HPDE6-E6E7 (cell line): ENCODE measurements around the gene CPED1.
"Not testable (repeated sequence)": the region's sequence is repeated elsewhere in the genome, so short reads cannot be mapped to it uniquely, and the experiment has no call there.

Source experiments
- DNase-seq: peaks from one replicate; pipeline ENCODE4 v3.0.0; 2011; ENCODE audit warnings: missing footprints; ENCODE audit errors: extremely low spot score

Gene CPED1

DNA sequence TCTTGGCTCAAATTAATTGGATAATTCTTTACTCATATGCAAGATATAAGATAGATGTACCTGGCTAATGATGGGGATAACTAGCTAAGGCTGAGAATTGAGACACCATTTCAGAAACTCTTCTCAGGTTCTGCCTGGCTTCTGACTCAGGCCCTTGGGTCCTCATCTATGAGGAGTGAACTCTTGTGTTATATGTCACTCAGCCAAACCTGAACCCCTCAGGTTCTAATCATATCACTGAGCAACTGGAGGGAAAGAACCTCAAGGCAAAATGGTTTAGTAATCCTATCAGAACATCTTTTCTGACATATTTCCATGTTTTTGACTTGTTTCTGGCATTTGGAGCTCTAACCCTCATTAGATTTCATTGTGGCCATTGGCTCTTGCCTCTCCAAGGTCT, 100.4 kb downstream of the CPED1 start:
- no peak for DNase-seq

DNA sequence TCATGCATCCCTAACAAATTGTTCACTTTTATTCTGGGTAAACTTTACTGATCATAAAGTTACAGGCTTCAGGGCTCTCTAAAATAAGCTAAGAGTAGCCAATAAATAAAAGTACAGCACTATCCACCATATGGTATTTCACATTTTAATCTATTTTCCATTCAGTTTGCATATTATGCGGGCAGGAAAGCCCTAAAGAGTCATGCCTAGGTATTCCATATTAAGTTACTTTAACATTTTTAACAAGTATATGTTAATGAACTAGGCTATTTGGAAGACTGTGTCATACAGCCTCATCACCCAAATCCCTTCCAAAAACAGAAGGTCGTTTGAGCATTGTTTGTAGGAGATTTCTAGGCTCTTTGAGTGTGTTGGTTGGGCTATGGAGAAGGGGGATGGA, 106.3 kb downstream of the CPED1 start:
- DNase-seq, result no peak

DNA sequence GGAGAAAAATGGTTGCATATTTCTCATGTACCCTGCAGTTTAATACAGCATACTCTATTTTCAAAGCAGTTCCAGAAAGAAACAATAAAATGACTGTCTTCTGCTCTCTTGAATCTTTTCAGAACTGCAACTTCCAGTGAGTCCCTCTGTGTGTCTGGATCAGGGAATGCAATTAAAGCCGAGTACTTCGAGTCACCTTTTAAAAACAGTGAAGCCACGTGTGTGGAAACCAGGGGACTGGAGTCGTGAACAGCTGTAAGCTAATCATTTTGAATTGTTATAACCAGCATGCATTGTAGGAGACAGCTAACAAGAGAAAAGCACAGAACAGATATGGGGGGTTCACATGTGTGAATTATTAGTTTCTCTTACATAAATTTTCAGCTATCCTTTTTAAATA, 109.1 kb downstream of the CPED1 start:
- DNase-seq, result no peak

DNA sequence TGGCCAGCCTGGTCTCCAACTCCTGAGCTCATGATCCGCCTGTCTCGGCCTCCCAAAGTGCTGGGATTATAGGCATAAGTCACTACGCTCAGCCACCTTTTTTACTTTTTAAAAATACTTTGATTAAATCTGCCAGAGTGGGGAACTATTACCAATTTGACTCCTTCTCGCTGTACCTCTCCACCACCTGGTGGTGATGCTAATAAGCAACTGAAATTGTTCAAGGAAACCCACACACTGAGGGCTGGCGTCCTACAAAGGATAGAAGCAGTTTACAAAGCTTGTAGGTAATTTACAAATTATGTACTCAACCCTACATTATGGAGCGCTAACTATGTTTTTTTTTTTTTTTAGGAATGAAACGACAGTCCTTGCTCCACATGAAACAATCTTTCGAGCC, 111.1 kb downstream of the CPED1 start:
- no peak for DNase-seq

DNA sequence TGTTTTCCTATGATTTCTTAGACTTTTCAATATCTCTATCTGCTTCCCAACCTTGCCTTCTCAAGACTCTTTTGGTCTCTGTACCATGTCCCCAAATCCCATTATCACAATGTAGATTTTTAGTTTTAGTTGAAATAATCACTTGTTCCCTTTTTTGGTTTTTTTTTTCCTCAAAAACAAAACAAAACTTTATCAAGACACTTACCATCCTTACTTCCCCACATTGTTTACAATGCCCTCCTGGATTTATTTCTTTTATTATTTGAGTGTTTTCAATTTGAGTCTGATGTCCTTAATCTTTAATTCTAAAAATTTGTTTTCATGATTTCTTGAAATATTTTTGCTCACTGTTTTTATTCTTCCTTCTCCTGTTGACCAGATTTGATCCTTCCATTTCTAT, 112.6 kb downstream of the CPED1 start:
- DNase-seq, result no peak

DNA sequence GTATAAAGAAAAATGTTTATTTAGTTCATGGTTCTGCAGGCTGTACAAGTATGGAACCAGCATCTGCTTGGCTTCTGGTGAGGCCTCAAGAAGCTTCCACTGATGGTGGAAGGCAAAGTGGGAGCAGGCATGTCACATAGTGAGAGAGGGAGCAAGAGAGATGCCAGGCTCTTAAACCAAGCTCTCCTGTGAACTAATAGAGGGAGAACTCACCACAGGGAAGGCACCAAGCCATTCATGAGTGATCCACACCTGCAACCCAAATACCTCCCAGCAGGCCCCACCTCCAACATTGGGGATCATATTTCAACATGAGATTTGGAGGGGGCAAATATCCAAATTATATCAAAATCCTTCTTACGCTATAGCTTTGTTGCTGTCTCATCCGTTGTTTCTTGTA, 113.1 kb downstream of the CPED1 start:
- DNase-seq, result no peak

DNA sequence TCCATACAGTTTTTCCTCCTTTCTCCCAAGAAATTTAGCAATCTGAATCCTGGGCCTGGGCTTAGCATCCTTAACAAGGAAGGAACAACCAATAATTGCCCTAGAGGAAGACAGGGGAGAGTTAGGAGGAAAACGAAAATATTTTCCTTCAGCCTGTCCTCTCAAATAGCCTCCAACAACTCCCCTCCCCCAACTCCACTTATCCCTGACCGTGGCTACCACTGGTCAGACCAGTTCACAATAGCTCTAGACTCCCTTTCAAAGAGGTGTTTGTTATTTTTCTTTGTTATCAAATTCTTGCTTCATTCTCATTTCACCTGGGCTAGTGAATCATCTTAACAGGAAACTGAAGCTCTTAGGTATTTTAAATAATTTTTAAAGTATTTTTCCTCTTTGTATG, 114.1 kb downstream of the CPED1 start:
- DNase-seq, result peak; percentile 51

DNA sequence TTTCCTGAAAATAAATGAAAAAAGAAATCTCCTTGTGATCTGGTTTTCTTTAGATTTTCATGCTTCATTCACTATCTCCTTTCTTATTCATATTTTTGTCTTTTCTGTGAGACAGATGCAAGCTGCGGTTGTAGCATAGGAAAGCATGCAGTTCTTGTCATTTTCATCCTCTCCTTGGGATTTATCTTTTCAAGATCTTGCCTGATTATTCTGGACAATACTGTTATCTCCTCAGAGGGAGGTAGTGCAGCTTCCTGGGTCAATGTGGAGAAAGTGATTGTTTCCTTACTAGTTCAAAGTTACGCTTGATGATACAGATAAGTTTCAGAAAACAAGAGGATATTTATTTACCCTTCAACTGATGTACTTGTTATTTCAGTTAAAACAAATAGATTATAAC, 114.6 kb downstream of the CPED1 start:
- DNase-seq, result no peak

DNA sequence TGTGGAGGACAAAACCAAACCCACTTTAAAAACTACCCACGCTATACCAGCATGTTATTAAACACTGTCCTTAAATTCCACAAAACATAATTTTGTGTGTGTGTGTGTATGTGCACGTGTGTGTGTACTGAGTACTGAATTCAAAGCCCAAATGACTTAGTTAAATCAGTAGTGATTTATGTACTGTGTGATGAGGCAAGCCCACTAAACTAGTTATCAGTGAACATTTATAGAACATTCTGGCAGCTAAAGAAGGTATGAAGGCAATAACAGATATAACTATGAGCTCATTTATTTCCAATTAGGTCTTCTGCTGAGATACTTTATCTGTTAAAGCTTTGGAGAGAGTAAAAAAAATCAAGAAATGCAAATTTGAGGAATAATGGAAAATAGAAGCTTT, 115.1 kb downstream of the CPED1 start:
- DNase-seq, result no peak

DNA sequence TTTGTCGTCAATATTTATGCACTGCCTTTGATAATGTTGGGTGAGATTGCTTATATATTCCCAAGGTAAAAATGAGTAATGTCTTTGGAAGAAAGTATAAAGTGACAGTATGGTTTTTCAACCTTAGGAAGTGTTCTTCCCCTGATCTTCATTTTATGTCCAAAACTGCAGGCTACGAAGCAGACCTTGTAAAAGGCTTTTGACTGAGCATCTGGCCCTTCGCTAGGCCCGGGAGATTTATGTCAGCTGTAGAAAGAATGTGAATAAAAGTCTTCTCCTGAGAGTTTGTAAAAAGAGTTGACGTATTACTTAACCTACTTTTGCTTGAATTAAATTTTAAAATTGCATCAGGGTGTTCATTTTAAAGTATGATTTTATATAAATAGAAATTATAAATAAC, 116.8 kb downstream of the CPED1 start:
- DNase-seq, result no peak

DNA sequence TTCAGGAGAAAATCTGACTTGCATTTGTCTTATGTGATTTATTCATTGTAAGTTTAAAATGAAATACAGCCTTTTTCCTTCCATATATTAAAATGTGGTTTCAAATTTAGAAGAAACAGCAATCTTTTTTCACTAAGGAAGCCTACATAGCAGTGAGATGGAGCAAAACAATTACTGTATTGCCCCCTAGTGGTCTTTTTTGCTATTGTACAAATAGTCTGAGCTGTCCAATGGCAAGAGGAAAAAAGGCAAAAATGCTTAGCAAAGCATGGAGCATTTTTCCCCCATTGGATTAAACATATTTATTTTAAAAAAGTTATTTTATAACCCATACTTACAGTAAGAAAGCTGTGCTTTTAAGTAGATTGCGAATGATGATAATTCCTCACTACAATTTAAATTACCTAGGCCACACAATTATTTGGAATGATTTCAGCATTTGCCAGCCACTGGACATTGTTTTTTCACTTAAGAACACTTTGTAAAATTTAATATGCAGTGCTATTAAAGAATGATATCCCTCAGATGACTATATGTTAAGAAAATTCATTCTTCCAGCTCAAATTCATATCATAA, 119.5 kb downstream of the CPED1 start:
- peak; percentile 12 for DNase-seq

DNA sequence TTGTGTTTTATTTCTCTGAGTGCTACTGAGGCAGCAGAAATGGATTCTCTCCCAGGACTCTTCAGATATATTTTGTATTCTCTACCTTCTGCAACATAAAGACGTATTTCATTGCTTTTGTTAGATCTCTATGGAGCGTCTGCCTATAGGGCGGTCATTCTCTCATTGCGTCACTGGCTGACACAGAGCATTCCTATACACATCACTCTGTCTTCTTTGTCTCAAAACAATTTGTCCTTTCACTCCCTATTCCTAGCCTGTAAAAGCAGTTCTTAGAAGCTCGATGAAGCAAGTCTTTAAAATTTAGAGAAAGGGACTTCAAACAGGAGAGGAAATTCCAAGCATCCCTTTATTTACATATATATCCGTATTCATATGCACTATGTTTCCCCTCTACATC, 120.6 kb downstream of the CPED1 start:
- no peak for DNase-seq

DNA sequence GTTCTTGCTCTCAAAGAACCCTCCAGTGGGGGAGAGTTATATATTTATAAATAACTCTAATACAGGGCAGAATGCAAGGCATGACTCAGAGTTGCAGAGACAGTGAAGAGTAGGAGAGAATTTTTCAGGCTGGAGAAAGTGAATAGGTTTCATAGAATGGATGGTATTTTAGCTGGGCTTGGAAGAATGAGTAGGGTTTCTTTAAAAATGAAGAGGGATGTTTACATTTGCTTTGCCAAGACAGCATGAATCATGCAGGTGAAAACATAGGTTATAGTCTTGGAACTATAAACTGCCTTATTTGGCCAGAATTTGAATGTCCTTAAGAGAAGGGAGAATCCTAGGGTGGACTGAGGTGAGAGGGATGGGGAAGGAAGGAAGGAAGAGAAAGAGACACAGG, 124.8 kb downstream of the CPED1 start:
- DNase-seq, result peak; percentile 31

DNA sequence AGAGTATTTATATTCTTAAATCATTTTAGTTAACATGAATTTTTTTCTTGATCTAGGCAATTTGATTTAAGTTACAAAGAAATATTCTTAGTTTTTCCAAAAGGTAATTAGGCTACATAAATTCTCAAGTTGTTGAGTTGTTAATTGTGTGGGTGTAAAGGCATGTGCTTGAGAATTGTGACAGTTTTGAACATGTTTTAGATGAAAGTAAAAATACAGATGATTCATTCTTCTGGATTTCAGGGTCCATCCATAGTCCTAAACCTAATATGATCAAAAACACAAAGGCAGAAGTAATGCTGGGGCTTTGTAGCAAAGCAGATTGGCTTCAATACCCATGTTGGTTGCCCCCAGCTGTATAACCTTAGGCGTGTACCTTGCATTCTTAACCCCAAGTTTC, 127.9 kb downstream of the CPED1 start:
- DNase-seq, result no peak

DNA sequence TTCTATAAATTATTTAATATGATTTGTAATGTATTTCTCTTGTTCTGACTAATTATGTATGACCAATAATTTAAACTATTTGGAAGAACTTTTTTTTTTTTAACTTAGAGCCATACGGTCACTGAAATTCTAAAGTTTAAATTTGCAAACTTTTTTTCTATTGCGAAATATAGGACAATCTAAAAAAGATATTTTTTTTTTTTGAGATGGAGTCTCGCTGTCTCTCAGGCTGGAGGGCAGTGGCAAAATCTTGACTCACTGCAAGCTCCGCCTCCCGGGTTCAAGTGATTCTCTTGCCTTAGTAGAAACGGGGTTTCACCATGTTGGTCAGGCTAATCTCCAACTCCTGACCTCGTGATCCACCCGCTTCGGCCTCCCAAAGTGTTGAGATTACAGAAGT, 130.5 kb downstream of the CPED1 start:
- DNase-seq, result no peak

DNA sequence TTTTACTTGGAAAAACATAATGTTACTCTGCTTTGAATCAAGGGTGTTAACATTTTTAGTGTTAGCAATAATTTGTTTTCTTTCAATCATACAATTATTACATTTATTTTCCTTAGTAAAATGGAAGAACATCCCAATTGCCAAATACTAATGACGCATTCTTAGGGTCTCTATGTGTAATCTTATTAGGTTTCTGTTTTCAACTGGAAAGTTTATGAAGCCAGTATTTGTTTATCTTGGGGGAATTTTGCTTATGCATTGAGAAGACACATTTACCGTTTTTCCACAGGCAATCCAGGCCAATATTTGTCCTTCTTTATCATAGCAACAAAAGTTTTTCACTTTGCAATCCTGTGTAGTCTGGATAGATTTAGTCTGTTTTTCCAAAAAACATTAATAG, 134.5 kb downstream of the CPED1 start:
- DNase-seq, result no peak

DNA sequence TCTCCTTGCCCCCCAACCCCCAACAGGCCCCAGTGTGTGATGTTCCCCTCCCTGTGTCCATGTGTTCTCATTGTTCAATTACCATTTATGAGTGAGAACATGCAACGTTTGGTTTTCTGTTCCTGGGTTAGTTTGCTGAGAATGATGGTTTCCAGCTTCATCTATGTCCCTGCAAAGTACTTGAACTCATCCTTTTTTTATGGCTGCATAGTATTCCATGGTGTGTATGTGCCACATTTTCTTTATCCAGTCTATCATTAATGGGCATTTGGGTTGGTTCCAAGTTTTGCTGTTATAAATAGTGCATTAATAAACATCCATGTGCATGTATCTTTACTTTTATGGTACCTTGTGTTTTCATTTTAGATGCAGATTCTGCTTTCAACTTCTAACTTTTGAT, 136.9 kb downstream of the CPED1 start:
- not testable (repeated sequence) for DNase-seq

DNA sequence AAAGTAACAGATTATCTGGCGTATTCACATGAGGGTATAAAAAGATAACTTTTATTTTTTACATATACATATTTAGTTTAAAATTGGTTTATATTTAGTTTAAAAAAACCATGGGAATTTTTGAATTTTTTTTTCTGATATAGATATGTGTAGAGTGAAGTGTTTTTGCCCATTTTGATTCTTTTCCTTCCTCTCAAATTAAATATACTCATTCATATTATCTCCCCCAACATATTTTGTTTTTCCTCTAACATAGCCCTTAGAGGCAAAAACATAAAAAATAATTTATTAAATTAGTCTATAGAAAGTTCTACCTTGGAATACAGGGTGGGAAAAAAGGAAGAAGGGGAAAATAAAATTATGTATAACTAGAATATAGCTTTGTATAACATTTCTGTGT, 137.7 kb downstream of the CPED1 start:
- DNase-seq, result no peak

DNA sequence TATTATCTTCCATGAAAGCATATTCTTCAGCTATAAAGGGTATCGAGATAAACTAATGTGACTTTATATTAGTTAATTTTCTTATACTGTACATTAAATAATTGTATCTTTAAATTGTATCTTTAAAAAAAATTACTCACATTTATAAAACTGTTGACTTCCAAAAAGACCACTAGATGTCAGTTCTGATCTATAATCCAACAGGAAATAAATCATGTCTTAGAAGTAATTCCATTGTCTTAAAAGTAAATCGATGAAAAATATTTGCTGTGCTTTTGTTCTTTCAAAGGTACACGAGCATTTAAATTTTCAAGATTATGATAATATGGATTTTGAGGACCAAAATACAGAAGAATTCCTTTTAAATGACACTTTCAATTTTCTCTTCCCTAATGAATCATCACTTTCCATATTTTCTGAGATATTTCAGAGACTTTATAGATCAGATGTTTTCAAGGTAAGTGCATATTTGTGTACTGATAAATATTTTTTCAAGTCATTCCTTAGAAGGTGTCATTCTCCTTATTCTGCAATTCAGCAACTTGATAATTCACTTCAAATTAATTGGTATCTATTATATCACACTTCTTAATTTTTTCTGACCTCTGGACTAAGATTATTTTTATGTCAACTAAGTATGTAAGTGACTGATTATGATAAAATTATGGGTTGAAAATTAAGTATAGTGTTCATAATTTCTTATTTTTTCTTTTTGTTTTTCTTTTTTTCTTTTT, 138.5 kb downstream of the CPED1 start:
- no peak for DNase-seq

DNA sequence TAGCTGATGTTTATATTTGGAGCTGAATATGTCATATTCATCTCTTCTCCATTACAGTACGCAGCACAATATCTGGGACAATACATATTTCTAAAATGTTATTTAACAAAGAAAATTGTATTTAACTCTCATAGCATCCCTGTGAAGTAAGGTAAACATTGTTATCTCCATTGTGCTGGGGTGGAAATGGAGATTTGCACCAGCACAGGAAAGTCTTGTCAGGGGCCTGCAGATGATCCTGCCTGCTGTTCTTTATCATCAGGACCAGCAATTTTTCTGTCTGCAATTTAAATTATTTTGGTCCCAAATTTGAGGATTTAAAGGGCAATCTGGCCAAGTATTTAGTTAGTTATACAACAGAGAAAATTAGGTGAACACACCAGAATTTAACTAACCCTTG, 144.4 kb downstream of the CPED1 start:
- DNase-seq, result no peak

DNA sequence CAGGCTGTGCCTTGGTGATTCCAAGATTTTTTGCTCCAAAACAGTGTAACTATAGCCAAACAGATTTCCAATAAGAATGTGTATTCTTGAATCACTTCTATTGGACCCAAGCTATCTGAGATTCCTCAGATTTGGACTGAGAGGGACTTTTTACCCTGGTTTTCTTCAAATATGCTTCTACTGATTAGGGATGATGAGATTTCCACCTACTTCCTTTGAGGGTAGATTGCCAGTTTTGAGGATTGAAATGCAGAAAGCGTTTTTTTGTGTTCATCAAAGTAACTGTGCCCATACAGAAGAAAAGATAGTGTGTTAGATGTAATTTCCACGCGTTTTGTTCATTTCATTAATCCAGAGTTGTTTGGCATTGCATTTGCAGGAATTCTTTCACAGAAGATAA, 144.9 kb downstream of the CPED1 start:
- DNase-seq, result no peak

DNA sequence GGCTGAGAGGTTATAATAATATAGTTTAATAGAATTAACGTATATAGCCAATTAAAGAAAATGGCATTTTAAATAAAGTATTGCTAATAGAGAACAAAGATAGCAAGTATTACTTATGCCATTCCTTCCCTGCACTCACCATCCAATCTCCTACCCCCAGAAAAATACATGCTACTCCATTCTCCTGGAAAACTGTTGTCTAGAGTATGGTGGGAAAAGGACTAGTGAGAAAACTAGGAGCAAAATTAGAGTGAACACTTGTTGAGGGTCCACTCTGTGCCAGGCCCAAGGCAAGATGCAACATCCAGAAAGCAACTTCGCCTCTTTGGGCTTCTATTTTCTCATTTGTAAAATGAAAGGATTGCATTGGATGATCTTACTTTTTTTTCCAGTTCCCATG, 149.1 kb downstream of the CPED1 start:
- no peak for DNase-seq

DNA sequence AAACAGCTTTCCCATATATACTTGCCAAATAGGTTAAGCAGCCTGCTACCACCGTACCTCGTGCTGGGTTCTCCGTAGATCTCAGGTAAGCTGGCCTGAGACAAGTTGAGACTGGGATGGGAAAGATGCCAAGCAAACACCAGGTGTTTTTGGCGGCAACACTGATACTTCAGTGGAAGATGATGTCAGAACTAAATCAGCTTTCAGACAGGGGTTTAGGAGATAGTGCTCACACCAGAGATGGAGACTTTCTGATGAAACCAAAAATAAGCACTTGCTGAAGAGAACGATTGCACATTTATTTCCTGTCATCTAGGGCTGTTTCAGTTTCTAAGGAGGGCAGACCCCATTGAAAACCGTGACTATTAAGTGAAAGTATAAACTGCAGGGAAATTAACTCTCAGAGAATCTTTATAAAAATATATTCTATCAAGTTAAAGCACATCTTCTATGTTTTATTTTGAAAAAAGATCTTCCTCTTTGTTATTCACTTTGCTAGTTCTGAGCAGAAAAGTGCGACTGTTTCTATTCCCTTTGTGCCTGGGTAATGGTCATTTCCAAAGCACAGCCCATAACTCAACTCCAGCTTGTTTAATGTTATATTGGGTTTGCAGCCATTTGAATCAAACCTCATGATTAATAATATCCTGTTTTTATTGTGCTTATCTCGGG, 149.9 kb downstream of the CPED1 start:
- DNase-seq, result peak; percentile 6
